Nephron (organoid): ENCODE measurements around the gene NBEA.

Source experiments
- H3K27ac Mint-ChIP-seq, 3 experiments: 2 replicates each; pipeline ENCODE4 v1.8.0; 2020; ENCODE audit warnings: mixed read lengths in 3 of 3, mild to moderate bottlenecking in 2 of 3, moderate library complexity in 1 of 3
- H3K27me3 Mint-ChIP-seq: 2 replicates; pipeline ENCODE4 v1.8.0; 2021; ENCODE audit warnings: low read depth, mild to moderate bottlenecking, moderate library complexity, mixed read lengths
- H3K36me3 Mint-ChIP-seq: 2 replicates; pipeline ENCODE4 v1.8.0; 2020; ENCODE audit warnings: low read depth, mixed read lengths
- H3K4me1 Mint-ChIP-seq: 2 replicates; pipeline ENCODE4 v1.8.0; 2020; ENCODE audit warnings: mixed read lengths
- H3K4me3 Mint-ChIP-seq, 3 experiments: 2 replicates each; pipeline ENCODE4 v1.8.0; 2020; ENCODE audit warnings: mild to moderate bottlenecking in 3 of 3, mixed read lengths in 3 of 3, moderate library complexity in 2 of 3
- H3K9me3 Mint-ChIP-seq: 2 replicates; pipeline ENCODE4 v1.8.0; 2020; ENCODE audit warnings: mixed read lengths
- TF ChIP-seq, protein P1 (sequence below), 3 experiments: fragments of 200-600 bp; sonication (generic); IDR thresholded peaks; one replicate each; pipeline ENCODE4 v1.5.0; 2021; ENCODE audit warnings: antibody characterized with exemption in 3 of 3; ENCODE audit not compliant: unreplicated experiment in 3 of 3

Gene NBEA

DNA sequence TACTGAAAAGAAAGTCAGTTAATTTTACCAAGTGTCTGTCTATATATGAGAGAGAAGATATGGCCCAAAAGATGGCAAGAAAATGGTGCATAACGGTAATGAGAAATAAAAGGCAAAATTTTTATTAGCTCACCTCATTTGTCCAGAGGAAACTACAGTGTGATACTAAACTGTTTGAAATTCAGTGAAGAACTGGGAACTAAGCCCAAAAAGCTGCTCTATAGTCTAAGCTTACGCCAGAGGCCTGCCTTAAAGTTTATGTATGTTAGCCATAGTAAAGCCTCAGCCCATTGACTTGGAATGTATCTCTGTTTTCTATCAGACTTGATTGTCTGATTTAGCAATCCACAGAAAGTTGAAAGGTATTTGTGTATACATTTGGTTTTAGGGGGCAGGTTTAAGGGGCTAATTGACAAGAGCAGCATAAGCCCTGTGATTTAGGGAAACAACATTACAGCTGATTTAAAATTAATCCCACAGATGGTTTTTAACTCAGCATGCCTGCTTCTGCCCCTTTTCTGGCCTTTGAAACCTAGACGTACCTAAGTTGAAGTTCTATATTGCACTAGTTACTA, 625.4 kb downstream of the NBEA start:
- H3K27me3 Mint-ChIP-seq = no peaks in the 10 kb centered on the region
- H3K36me3 Mint-ChIP-seq = no peaks in the 10 kb centered on the region
- no peaks in the 10 kb centered on the region for H3K9me3 Mint-ChIP-seq
- H3K4me3 Mint-ChIP-seq = no peak overlapping the region
- no peak overlapping the region for H3K27ac Mint-ChIP-seq
- no peaks in the 10 kb centered on the region for H3K4me1 Mint-ChIP-seq
- TF ChIP-seq, protein P1, sequence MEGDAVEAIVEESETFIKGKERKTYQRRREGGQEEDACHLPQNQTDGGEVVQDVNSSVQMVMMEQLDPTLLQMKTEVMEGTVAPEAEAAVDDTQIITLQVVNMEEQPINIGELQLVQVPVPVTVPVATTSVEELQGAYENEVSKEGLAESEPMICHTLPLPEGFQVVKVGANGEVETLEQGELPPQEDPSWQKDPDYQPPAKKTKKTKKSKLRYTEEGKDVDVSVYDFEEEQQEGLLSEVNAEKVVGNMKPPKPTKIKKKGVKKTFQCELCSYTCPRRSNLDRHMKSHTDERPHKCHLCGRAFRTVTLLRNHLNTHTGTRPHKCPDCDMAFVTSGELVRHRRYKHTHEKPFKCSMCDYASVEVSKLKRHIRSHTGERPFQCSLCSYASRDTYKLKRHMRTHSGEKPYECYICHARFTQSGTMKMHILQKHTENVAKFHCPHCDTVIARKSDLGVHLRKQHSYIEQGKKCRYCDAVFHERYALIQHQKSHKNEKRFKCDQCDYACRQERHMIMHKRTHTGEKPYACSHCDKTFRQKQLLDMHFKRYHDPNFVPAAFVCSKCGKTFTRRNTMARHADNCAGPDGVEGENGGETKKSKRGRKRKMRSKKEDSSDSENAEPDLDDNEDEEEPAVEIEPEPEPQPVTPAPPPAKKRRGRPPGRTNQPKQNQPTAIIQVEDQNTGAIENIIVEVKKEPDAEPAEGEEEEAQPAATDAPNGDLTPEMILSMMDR (IDR thresholded peaks at IDR 0.05; ENCODE audit: unreplicated experiment in 3 of 3) = no peak

DNA sequence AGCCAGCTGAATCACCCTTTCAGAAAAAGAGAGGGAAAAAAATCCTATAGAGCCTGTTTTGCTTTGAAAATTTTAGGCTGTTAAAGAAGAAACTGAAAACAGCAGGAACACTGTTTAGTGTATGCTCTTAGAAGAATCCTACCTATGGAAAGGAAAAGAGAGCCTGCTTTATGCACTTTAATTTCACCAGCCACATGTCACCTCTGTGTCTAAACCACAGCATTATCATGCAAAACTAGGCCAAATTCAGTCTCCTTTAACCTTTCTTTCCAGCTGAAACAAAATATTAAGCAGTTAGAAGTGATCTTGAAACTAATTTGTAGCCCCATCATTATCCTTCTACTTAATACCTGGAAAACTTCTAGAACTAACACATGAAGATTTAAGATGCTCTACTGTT, 631.6 kb downstream of the NBEA start:
- TF ChIP-seq, protein P1 (IDR thresholded peaks at IDR 0.05; ENCODE audit: unreplicated experiment in 3 of 3) = no peak
- H3K4me1 Mint-ChIP-seq = no peaks in the 10 kb centered on the region
- no peak overlapping the region for H3K4me3 Mint-ChIP-seq
- H3K27me3 Mint-ChIP-seq = no peaks in the 10 kb centered on the region
- H3K27ac Mint-ChIP-seq = no peak overlapping the region
- no peaks in the 10 kb centered on the region for H3K9me3 Mint-ChIP-seq
- no peaks in the 10 kb centered on the region for H3K36me3 Mint-ChIP-seq

DNA sequence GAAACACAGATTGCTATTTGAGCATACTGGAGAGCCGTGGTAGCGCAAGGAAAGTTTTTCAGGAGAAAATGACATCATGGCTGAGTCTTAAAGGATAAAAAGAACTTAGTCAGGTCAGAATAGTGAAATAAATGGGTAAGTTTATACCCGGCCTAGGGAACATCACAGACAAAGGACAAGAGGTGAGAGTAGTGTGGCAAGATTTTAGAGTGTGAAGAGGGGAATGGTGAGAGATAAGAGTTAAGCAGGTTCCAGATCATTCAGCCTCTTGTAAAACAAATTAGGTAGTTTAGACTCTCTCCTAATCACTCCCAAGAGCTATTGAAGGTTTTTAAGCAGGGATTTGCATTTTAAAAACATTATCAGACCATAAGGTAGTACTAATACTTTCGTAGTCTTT, 650.4 kb downstream of the NBEA start:
- TF ChIP-seq, protein P1 (IDR thresholded peaks at IDR 0.05; ENCODE audit: unreplicated experiment in 3 of 3) = no peak
- Mint-ChIP-seq H3K4me1 (peaks cover 10% of the 10 kb centered on the region), H3K36me3 (peaks cover 4% of the 10 kb centered on the region), H3K27ac (no peak overlapping the region), H3K9me3 (no peaks in the 10 kb centered on the region), H3K4me3 (no peak overlapping the region), H3K27me3 (no peaks in the 10 kb centered on the region)

DNA sequence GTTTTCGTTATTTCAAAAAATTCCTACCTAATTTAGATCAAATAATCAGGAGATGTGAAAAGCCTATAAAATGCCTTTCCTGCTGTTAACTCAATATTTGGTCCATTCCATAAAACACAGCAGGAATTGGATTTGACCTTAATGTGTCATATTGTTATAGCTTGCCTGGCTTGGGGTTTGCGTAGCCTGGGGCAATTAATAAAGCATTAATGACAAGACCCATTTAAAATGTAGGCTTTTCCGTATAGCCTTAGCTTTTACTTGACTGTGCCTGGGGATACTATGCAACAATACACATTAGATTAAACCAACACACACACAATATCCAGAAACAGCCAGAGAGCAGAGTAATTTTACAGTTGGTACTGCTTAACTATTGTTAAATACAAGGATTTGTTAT, 651.6 kb downstream of the NBEA start:
- H3K4me1 Mint-ChIP-seq = peaks cover 20% of the 10 kb centered on the region
- H3K36me3 Mint-ChIP-seq = peaks cover 4% of the 10 kb centered on the region
- no peak overlapping the region for H3K27ac Mint-ChIP-seq

DNA sequence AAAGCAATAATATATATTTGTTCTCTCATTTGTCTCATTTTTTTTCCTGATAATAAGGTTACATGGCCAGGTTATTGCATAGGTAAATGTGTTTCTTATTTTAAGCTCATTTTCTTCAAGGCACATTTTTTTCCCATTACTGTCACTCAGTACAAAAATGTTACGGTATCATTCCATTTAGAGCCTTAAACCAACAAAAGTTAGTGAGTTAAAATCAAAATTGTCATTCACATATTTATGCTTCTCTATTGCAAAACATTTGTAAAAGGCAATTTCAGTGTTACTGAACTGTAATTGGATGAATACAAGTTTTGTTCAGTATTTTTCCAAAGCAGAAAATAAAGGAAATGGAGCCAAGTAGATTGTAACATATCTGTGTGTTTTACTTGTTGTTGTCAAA, 652.0 kb downstream of the NBEA start:
- no peak overlapping the region for H3K27ac Mint-ChIP-seq
- no peaks in the 10 kb centered on the region for H3K9me3 Mint-ChIP-seq
- peaks cover 4% of the 10 kb centered on the region for H3K36me3 Mint-ChIP-seq
- H3K4me1 Mint-ChIP-seq = peaks cover 24% of the 10 kb centered on the region
- TF ChIP-seq, protein P1 (IDR thresholded peaks at IDR 0.05; ENCODE audit: unreplicated experiment in 3 of 3) = no peak
- H3K27me3 Mint-ChIP-seq = no peaks in the 10 kb centered on the region
- no peak overlapping the region for H3K4me3 Mint-ChIP-seq

More for the DNA sequence above, 651.6 kb downstream of the NBEA start:
- Mint-ChIP-seq H3K4me3 (no peak overlapping the region), H3K9me3 (no peaks in the 10 kb centered on the region), H3K27me3 (no peaks in the 10 kb centered on the region)
- TF ChIP-seq, protein P1 (IDR thresholded peaks at IDR 0.05; ENCODE audit: unreplicated experiment in 3 of 3) = no peak

DNA sequence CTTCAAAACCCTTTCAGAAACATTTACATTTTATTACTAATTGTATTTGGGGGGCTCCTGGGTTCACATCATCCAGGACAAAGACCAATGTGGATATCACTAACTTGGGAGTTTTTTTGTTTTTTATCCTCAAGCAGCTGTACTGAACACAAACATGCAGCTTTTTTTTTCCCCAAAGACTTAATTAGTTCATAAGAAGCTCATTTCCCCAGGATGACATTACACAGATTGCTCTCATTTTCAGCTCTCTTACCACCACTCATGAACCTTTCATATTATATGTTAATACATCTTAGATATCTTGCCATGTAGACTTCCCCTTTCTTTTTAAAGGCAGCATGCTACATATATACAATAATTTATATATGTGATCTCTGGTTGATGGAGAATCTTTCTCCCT, 653.1 kb downstream of the NBEA start:
- Mint-ChIP-seq H3K27me3 (no peaks in the 10 kb centered on the region), H3K9me3 (no peaks in the 10 kb centered on the region), H3K4me3 (no peak overlapping the region), H3K36me3 (no peaks in the 10 kb centered on the region), H3K4me1 (peaks cover 35% of the 10 kb centered on the region), H3K27ac (no peak overlapping the region)
- TF ChIP-seq, protein P1 (IDR thresholded peaks at IDR 0.05; ENCODE audit: unreplicated experiment in 3 of 3) = no peak
